ENCODE data around the gene MYO18A. TPM values are rescaled to one million over a fixed set of nuclear protein-coding genes. Genes with fewer than 3 reads are reported as not detected.

MYO18A gene
- total RNA-seq, 4 donors from 2014 or later, result 71.6 to 125 (median 104) TPM

DNA sequence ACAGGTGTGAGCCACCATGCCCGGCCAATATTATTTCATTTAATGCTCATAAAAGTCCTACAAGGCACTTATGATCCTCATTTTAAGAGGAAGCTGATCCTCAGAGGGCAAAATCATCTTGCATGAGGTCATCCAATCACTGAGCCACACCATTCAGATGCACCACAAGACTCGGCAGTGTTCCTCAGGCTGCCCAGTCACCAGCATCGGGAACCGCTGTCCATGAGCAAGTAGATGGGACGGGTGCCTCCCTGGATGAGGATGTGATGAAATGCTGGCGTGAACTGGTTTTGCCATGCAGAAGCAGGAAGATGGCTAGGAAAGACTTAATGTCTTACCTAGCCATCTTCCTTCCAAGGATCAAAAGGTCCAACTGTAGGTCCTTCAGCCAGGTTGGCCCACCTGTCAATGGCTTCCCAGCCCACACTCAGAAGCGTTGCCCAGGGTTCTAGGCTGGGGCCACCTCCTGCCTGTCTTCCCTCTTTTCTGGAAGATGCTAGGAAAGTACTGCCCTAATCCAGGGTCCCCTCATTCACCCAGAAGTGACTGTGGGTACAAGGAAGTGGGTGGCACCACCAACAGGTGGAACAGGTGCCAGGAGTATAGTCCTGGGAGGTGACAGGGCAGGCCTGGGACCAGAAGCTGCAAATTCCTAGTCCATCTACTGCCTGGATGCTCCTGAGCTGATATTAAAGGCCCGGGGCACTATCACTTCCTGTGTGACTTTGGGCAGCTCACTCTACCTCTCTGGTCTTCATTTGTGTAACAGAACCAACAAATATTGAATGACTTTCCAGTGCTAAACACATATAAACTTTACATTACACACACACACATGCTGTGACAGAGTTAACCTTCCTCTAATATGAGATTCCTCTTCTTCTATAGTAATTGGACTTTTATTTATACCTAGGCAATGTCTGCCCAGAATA lies 34.3 kb upstream of the MYO18A start:
- 74 to 80% methylated on average over 5 to 8 of the region's 8 CpGs for WGBS, 2 donors
- TF ChIP-seq POLR2A (IDR thresholded peaks at IDR 0.05) (no peak), EP300 (IDR thresholded peaks at IDR 0.05) (no peak)
- TF ChIP-seq, protein P1, sequence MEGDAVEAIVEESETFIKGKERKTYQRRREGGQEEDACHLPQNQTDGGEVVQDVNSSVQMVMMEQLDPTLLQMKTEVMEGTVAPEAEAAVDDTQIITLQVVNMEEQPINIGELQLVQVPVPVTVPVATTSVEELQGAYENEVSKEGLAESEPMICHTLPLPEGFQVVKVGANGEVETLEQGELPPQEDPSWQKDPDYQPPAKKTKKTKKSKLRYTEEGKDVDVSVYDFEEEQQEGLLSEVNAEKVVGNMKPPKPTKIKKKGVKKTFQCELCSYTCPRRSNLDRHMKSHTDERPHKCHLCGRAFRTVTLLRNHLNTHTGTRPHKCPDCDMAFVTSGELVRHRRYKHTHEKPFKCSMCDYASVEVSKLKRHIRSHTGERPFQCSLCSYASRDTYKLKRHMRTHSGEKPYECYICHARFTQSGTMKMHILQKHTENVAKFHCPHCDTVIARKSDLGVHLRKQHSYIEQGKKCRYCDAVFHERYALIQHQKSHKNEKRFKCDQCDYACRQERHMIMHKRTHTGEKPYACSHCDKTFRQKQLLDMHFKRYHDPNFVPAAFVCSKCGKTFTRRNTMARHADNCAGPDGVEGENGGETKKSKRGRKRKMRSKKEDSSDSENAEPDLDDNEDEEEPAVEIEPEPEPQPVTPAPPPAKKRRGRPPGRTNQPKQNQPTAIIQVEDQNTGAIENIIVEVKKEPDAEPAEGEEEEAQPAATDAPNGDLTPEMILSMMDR (IDR thresholded peaks at IDR 0.05), result no peak

DNA sequence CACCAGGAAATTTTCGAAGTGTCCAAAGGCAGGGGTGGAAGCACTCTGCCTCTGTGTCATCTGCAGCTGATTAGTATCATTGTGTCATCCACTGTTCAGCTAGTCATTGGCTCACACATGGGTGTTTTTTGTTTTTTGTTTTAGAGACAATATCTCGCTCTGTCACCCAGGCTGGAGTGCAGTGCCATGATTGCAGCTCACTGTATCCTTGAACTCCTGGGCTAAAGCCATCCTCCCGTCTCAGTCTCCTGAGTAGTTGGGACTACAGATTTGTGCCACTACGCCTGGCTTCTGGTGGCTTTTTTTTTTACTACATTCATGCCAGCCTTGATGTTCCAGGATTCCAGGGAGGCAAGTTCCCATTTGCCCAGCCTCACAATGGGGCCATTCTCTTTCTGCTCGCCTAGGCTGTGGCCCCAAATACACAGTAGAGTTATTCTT lies 32.5 kb upstream of the MYO18A start:
- TF ChIP-seq POLR2A (IDR thresholded peaks at IDR 0.05), result no peak
- peak in 1 of 2 donors; percentile 28 for TF ChIP-seq EP300 (IDR thresholded peaks at IDR 0.05)
- WGBS, 2 donors, result 37 to 41% methylated on average over 5 of the region's 5 CpGs
- Histone ChIP-seq H3K4me3 (no peak overlapping the region), H3K9me3 (no peaks in the 10 kb centered on the region), H3K4me1 (peaks cover 0 to 10% (median 0%) of the 10 kb centered on the region in 4 donors), H3K36me3 (no peaks in the 10 kb centered on the region), H3K27ac (peak overlapping the region in 3 of 4 donors; percentile 23 to 86 (median 55)), H3K27me3 (no peaks in the 10 kb centered on the region)
- DNase-seq (ENCODE audit: low spot score in 2 of 2), result no peak

More for the DNA sequence above, 34.3 kb upstream of the MYO18A start:
- H3K4me3 ChIP-seq, result no peak overlapping the region
- H3K27me3 ChIP-seq, result no peaks in the 10 kb centered on the region
- no peak for DNase-seq (ENCODE audit: low spot score in 2 of 2)
- peak overlapping the region in 1 of 4 donors; percentile 86 for H3K27ac ChIP-seq
- no peaks in the 10 kb centered on the region for H3K9me3 ChIP-seq
- peaks cover 0 to 16% (median 1%) of the 10 kb centered on the region in 4 donors for H3K4me1 ChIP-seq
- no peaks in the 10 kb centered on the region for H3K36me3 ChIP-seq

DNA sequence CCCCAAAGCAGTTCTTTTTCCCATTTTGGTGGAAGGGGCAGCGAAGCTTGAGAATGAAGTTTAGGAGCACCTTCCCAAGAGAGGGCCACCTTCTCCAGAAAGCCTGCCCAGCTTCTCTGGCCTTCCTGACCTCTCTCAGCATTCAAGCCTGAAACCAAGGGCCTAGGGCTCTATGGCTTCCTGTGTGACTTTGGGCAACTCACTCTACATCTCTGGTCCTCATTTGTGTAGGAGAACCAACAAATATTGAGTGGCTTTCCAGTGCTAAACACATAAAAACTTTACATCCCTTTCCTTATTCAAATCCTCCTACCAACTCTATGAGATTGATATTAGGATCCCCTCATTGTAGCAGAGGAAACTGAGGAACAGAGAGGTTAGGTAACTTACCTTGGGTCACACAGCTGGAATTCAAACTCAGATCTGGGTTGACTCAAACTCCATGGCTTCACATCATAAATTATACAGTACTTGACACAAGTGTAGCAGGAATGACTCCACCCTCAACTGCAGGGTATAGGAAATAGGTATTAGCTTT lies 32.0 kb upstream of the MYO18A start:
- Histone ChIP-seq H3K27me3 (no peaks in the 10 kb centered on the region), H3K4me3 (no peak overlapping the region), H3K27ac (peak overlapping the region in 2 of 4 donors; percentile 55 to 86), H3K36me3 (no peaks in the 10 kb centered on the region), H3K4me1 (peaks cover 0 to 10% (median 0%) of the 10 kb centered on the region in 4 donors), H3K9me3 (no peaks in the 10 kb centered on the region)
- 75 to 100% methylated on average over 1 of the region's 1 CpG for WGBS, 2 donors
- no peak for DNase-seq (ENCODE audit: low spot score in 2 of 2)
- TF ChIP-seq POLR2A (IDR thresholded peaks at IDR 0.05), result no peak
- no peak for TF ChIP-seq EP300 (IDR thresholded peaks at IDR 0.05)
- TF ChIP-seq, protein P1 (IDR thresholded peaks at IDR 0.05), result no peak

DNA sequence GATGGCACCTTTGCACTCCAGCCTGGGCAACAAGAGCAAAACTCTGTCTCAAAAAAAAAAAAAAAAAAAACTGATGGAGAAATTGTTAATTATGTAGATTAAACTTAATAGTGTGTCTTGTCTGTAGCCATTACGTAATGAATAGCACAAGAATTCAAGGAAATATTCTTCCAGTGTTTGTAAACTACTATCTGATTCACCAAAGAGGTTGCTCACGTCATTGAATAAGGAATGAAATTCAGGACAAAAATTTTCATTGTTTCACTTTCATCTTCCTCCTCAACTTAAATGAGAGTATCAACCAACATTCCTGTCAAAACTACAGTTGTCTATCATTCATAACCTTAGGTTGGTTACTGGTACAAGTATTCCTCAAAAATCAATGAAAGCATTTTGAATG lies 30.7 kb upstream of the MYO18A start:
- no peaks in the 10 kb centered on the region for H3K36me3 ChIP-seq
- WGBS, 2 donors, result 62 to 66% methylated on average over 2 of the region's 2 CpGs
- TF ChIP-seq, protein P1 (IDR thresholded peaks at IDR 0.05), result no peak
- TF ChIP-seq EP300 (IDR thresholded peaks at IDR 0.05), result no peak
- no peak for TF ChIP-seq POLR2A (IDR thresholded peaks at IDR 0.05)
- peak overlapping the region in 2 of 4 donors; percentile 31 to 55 for H3K27ac ChIP-seq
- H3K27me3 ChIP-seq, result no peaks in the 10 kb centered on the region
- no peak overlapping the region for H3K4me3 ChIP-seq
- H3K9me3 ChIP-seq, result no peaks in the 10 kb centered on the region
- DNase-seq (ENCODE audit: low spot score in 2 of 2), result no peak
- peaks cover 0 to 10% (median 0%) of the 10 kb centered on the region in 4 donors for H3K4me1 ChIP-seq

DNA sequence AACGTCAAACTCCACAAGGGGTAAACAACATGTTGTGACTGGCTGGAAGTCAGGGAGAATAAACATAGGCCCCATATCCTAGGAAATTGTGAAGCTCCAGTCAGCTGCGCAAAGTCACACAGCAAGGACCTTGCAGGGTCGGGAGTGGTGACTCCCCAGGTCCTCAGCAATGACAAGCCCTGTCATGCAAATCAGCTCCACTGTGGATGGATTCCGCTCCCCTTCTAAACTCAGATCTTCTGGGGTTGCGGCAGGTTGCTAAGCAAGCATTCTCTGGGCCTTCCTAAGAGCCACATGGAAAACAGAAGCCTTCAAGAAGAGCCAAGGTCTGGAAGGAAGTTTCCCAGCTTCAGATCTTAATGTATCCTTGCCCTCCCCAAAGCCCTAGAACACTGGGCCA lies 28.9 kb upstream of the MYO18A start:
- Histone ChIP-seq H3K9me3 (no peaks in the 10 kb centered on the region), H3K4me3 (no peak overlapping the region), H3K27me3 (no peaks in the 10 kb centered on the region), H3K27ac (no peak overlapping the region), H3K36me3 (no peaks in the 10 kb centered on the region), H3K4me1 (peaks cover 0 to 7% (median 0%) of the 10 kb centered on the region in 4 donors)
- no peak for DNase-seq (ENCODE audit: low spot score in 2 of 2)
- WGBS, 2 donors, result 87 to 88% methylated on average over 5 of the region's 5 CpGs
- TF ChIP-seq POLR2A (IDR thresholded peaks at IDR 0.05) (no peak), EP300 (IDR thresholded peaks at IDR 0.05) (no peak)
- TF ChIP-seq, protein P1 (IDR thresholded peaks at IDR 0.05), result no peak

All from tibial nerve (tissue), 4 donors.